ENCODE results near the gene CALY.

- no peak for TF ChIP-seq REST (IDR thresholded peaks at IDR 0.05; ENCODE audit: insufficient read depth in 1 of 2, low read depth in 2 of 2, low read length in 1 of 2)
- no peak for TF ChIP-seq CTCF (IDR thresholded peaks at IDR 0.05)
Observed at GRCh38 chr10:133379801-133380666, 43.3 kb upstream of the CALY start.
